ENCODE measurements around the gene MACROD1. TPM values are rescaled to one million over a fixed set of nuclear protein-coding genes. Genes with fewer than 3 reads are reported as not detected.
A peak's percentile ranks its signal among the peaks of the same experiment; 100 is the strongest.

MACROD1 gene
- total RNA-seq, 1 experiment from 2014 or later = 36.9 TPM

GRCh38 chr11:64088162-64089026 lies 77.5 kb downstream of the MACROD1 start:
- no peak overlapping the region for H3K27ac Mint-ChIP-seq
- ChIA-PET CTCF (interaction anchor here (0.6 to 3.5 kb wide), 28 partner anchors 9 to 541 kb away, joined by 3 to 23 read pairs (median 4); no protein-coding TSS in a partner anchor), POLR2A (interaction anchor here (0.6 kb wide), 1 partner anchor 11 kb away, joined by 3 read pairs; no protein-coding TSS in a partner anchor)
- H3K4me3 Mint-ChIP-seq = no peak overlapping the region
- H3K27me3 Mint-ChIP-seq (ENCODE audit: low read depth) = peaks cover 32% of the 10 kb centered on the region
- DNase-seq (ENCODE audit: low spot score) = peak; percentile 79
- no peaks in the 10 kb centered on the region for H3K9me3 Mint-ChIP-seq
- H3K4me1 Mint-ChIP-seq = peaks cover 21% of the 10 kb centered on the region
- H3K36me3 Mint-ChIP-seq = no peaks in the 10 kb centered on the region
- TF ChIP-seq, protein P1, sequence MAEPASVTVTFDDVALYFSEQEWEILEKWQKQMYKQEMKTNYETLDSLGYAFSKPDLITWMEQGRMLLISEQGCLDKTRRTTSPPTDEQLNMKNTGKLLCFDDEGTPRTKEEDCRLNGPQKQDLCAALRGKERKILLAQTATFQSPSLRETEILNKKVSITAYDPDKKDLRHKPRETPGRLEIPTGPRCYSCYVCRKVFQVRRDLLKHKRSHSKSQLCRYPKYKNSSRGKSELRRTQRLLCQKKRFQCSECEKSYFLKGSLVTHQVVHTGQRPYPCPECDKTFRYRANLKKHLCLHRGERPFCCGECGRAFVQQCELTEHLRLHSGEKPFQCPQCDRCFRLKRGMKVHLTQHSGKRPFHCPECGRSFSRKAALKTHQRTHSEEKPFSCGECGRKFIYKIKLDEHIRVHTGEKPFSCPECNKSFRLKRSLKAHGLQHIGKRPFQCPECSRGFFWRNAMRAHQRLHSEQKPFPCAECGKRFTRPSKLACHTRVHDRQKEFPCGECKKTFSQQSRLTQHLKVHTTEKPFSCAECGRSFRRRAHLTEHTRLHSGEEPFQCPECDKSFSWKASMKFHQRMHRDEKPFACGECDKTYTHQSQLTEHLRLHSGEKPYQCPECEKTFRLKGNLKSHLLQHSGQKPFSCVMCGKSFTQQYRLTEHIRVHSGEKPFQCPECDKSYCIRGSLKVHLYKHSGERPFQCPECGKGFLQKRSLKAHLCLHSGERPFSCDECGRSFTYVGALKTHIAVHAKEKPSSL (CRISPR knock-in tag; conservative IDR thresholded peaks at IDR 0.05) = no peak
- TF ChIP-seq FOXP1 (CRISPR knock-in tag; IDR thresholded peaks at IDR 0.05; ENCODE audit: borderline replicate concordance) (peak; percentile 29; the same call in 1 of the 2 replicates), NFYB (CRISPR knock-in tag; conservative IDR thresholded peaks at IDR 0.05; ENCODE audit: low read depth) (no peak), PREB (CRISPR knock-in tag; IDR thresholded peaks at IDR 0.05; ENCODE audit: borderline replicate concordance) (no peak), FOXJ3 (CRISPR knock-in tag; IDR thresholded peaks at IDR 0.05; ENCODE audit: borderline replicate concordance) (no peak), ZNF281 (CRISPR knock-in tag; IDR thresholded peaks at IDR 0.05) (no peak), ZBTB21 (CRISPR knock-in tag; IDR thresholded peaks at IDR 0.05; ENCODE audit: borderline replicate concordance) (no peak)
- TF ChIP-seq, protein P2, sequence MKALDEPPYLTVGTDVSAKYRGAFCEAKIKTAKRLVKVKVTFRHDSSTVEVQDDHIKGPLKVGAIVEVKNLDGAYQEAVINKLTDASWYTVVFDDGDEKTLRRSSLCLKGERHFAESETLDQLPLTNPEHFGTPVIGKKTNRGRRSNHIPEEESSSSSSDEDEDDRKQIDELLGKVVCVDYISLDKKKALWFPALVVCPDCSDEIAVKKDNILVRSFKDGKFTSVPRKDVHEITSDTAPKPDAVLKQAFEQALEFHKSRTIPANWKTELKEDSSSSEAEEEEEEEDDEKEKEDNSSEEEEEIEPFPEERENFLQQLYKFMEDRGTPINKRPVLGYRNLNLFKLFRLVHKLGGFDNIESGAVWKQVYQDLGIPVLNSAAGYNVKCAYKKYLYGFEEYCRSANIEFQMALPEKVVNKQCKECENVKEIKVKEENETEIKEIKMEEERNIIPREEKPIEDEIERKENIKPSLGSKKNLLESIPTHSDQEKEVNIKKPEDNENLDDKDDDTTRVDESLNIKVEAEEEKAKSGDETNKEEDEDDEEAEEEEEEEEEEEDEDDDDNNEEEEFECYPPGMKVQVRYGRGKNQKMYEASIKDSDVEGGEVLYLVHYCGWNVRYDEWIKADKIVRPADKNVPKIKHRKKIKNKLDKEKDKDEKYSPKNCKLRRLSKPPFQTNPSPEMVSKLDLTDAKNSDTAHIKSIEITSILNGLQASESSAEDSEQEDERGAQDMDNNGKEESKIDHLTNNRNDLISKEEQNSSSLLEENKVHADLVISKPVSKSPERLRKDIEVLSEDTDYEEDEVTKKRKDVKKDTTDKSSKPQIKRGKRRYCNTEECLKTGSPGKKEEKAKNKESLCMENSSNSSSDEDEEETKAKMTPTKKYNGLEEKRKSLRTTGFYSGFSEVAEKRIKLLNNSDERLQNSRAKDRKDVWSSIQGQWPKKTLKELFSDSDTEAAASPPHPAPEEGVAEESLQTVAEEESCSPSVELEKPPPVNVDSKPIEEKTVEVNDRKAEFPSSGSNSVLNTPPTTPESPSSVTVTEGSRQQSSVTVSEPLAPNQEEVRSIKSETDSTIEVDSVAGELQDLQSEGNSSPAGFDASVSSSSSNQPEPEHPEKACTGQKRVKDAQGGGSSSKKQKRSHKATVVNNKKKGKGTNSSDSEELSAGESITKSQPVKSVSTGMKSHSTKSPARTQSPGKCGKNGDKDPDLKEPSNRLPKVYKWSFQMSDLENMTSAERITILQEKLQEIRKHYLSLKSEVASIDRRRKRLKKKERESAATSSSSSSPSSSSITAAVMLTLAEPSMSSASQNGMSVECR (CRISPR knock-in tag; IDR thresholded peaks at IDR 0.05; ENCODE audit: borderline replicate concordance) = no peak
- TF ChIP-seq, protein P3, sequence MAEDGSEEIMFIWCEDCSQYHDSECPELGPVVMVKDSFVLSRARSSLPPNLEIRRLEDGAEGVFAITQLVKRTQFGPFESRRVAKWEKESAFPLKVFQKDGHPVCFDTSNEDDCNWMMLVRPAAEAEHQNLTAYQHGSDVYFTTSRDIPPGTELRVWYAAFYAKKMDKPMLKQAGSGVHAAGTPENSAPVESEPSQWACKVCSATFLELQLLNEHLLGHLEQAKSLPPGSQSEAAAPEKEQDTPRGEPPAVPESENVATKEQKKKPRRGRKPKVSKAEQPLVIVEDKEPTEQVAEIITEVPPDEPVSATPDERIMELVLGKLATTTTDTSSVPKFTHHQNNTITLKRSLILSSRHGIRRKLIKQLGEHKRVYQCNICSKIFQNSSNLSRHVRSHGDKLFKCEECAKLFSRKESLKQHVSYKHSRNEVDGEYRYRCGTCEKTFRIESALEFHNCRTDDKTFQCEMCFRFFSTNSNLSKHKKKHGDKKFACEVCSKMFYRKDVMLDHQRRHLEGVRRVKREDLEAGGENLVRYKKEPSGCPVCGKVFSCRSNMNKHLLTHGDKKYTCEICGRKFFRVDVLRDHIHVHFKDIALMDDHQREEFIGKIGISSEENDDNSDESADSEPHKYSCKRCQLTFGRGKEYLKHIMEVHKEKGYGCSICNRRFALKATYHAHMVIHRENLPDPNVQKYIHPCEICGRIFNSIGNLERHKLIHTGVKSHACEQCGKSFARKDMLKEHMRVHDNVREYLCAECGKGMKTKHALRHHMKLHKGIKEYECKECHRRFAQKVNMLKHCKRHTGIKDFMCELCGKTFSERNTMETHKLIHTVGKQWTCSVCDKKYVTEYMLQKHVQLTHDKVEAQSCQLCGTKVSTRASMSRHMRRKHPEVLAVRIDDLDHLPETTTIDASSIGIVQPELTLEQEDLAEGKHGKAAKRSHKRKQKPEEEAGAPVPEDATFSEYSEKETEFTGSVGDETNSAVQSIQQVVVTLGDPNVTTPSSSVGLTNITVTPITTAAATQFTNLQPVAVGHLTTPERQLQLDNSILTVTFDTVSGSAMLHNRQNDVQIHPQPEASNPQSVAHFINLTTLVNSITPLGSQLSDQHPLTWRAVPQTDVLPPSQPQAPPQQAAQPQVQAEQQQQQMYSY (CRISPR knock-in tag; IDR thresholded peaks at IDR 0.05) = peak; percentile 73
- TF ChIP-seq, protein P4, sequence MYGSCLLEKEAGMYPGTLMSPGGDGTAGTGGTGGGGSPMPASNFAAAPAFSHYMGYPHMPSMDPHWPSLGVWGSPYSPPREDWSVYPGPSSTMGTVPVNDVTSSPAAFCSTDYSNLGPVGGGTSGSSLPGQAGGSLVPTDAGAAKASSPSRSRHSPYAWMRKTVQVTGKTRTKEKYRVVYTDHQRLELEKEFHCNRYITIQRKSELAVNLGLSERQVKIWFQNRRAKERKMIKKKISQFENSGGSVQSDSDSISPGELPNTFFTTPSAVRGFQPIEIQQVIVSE (CRISPR knock-in tag; IDR thresholded peaks at IDR 0.05; ENCODE audit: borderline replicate concordance) = no peak
- TF ChIP-seq, protein P5, sequence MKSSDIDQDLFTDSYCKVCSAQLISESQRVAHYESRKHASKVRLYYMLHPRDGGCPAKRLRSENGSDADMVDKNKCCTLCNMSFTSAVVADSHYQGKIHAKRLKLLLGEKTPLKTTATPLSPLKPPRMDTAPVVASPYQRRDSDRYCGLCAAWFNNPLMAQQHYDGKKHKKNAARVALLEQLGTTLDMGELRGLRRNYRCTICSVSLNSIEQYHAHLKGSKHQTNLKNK (CRISPR knock-in tag; IDR thresholded peaks at IDR 0.05) = no peak
- ATAC-seq = peak; percentile 93

All from WTC11 (cell line).